ENCODE data around the gene PXMP4.

The PXMP4 gene

DNA sequence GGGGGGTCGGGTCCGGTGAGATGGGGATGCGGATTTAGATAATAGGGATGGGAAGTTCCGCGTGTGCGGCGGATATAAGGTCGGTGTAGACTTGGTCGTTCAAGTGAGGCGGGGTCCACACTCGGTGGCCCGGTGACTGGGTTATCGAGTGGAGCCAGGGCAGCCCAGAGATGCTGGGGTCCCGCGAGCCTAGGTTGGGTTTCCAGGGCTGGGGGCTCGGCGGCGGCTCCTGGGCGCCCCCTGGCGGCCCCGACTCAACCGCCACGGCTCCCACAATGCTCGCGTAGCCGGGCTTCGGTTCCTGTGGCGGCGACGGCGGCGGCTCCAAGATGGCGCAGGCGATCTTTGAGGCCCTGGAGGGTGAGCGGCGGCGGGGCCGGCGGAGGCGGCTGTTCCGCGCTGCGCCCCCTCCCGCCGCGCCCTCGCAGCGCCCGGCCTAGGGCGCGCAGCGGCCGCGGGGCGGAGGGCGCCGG, 11.6 kb upstream of the PXMP4 start, which contains the start of gene ZNF341:
Gene ZNF341 (plus strand): TSS at position 304 of the 473 bp plus-strand sequence. CDS start 26 bp downstream, at position 330.
- DNase-seq (ENCODE audit: low spot score): no peak

GRCh38 chr20:33730946-33731692, 11.0 kb upstream of the PXMP4 start:
- no peak for DNase-seq (ENCODE audit: low spot score)

DNA sequence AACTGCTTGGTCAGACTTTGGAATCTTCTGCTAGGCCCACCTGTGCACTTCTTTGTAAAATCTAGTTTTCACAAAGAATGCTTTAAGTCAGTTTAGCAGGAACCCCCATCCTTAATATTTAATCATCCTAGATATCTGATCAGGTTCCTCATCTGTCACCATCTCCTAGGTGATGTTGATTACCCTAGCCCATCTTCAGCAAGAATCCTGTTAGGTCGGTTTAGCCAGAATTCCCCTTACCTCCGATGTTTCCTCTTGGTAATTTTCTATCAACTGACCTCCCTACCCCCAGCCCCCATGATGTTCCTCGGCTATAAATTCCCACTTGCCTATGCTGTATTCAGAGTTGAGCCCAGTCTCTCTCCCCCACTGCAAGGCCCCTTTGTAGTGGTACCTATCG, 9.0 kb upstream of the PXMP4 start:
- no peak for DNase-seq (ENCODE audit: low spot score)

DNA sequence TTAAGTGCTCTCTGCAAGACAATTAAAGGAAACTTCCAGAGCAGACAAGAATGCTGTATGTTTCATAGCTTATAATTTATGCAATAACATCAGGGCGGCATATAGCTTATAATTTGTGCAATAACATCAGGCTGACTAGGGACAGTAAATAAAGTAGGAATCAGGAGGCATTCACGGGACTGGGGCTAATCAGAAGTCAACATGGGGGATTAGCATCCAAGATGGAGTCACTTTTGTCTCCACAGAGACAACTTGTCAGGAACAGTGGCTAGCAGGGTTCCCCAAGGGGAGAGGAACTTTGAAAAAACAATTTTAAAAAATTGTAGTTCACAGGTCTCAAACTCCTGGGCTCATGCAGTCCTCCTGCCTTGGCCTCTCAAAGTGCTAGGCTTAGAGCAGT, 8.4 kb upstream of the PXMP4 start:
- DNase-seq (ENCODE audit: low spot score): no peak

GRCh38 chr20:33727806-33728205, 7.7 kb upstream of the PXMP4 start:
- DNase-seq (ENCODE audit: low spot score): no peak

- DNase-seq (ENCODE audit: low spot score): no peak
Observed at GRCh38 chr20:33727115-33727479, 7.0 kb upstream of the PXMP4 start.

- DNase-seq (ENCODE audit: low spot score): no peak
Observed at GRCh38 chr20:33725607-33726264, 5.6 kb upstream of the PXMP4 start.

DNA sequence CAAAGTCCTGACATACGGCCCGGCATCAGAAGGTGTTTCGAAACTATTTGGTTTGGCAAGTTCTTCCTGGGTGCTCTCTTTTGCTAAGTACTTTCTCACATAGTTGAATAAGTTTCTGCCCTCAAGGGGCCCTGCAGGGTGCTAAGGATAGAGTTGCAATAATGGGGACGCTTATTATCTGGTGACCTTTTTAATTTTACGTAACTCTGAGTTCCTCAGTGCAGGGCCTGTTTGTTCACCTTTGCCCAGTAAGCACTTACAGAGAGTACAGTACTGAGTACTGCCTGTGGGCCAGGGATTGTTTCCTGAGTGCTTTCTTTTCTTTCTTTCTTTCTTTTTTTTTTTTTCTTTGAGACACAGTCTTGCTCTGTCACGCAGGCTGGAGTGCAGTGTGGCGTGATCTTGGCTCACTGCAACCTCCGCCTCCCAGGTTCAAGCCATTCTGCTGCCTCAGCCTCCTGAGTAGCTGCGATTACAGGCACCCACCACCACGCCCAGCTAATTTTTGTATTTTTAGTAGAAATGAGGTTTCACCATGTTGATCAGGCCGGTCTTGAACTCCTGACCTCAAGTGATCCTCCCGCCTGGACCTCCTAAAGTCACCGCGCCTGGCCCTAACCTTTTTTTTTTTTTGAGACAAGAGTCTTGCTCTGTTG, 4.5 kb upstream of the PXMP4 start:
- no peak for DNase-seq (ENCODE audit: low spot score)

DNA sequence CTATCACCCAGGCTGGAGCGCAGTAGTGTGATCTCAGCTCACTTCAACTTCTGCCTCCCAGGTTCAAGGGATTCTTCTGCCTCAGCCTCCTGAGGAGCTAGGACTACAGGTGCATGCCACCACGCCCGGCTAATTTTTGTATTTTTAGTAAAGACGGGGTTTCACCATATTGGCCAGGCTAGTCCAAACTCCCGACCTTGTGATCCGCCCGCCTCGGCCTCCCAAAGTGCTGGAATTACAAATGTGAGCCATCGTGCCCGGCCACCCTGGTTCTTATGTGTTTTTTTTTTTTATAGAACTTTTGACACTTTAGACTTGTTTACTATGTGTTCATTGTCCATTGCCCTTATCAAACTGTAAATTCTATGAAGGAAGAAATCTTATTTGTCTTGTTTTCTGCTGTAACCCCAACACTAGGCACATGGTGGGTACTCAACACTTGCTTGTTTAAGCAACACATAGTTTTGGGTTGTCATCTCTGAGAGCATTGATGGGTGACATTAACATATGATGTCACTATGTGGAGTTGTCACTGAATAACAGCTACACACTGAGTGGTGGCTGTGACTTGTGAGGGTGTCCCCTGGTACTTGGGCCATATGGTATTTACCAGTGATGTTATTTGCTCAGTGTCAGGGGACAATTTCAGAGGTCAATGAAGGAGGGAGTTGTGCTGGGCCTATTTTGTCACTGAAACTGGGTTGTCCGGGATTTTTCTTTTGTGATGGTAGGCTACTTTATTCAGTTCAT, 1.5 kb upstream of the PXMP4 start:
- DNase-seq (ENCODE audit: low spot score): no peak

- no peak for DNase-seq (ENCODE audit: low spot score)
Observed at GRCh38 chr20:33719277-33719988, 677 bp downstream of the PXMP4 start.

DNA sequence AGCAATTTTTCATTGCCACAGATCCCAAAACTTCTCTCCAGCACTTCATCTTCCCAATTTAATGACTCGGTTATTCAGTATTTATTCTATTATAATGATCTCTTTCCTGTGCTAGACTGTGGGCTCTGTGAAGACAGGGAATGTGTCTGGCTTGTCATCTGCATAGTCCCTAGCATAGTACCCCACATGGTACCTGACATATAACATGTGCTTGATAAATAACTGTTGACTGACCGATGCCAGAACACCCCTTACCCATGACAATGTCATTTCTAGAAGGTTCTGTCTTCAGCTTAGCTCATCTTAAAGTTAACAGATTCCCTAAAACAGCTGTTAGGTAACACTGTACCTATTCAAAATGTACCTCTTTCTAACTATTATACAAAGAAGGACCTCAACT, 3.6 kb downstream of the PXMP4 start:
- no peak for DNase-seq (ENCODE audit: low spot score)

DNA sequence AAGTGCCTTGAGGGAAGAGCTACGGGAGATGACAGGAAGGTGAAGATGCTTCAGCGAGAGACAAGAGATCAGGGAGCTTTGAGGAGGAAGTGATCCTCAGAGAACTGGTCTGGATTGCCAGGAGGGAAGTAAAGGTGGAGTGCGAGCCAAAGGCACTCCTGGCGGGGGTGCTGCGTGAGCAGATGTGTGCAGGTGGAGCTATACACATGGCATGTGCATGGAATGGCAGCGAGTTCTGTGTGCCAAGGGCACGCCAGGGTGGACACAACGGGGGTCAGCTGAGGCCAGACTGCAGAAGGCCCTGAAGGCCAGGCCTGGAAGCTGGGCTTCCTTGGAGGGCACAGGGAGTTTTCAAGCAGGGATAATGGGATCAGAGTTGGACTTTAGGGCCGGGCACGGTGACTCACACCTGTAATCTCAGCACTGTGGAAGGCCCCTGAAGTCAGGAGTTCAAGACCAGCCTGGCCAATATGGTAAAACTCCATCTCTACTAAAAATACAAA, 6.2 kb downstream of the PXMP4 start:
- no peak for DNase-seq (ENCODE audit: low spot score)

- no peak for DNase-seq (ENCODE audit: low spot score)
Observed at GRCh38 chr20:33711446-33711738, 8.7 kb downstream of the PXMP4 start.

GRCh38 chr20:33710681-33711445, 9.2 kb downstream of the PXMP4 start:
- DNase-seq (ENCODE audit: low spot score): no peak

DNA sequence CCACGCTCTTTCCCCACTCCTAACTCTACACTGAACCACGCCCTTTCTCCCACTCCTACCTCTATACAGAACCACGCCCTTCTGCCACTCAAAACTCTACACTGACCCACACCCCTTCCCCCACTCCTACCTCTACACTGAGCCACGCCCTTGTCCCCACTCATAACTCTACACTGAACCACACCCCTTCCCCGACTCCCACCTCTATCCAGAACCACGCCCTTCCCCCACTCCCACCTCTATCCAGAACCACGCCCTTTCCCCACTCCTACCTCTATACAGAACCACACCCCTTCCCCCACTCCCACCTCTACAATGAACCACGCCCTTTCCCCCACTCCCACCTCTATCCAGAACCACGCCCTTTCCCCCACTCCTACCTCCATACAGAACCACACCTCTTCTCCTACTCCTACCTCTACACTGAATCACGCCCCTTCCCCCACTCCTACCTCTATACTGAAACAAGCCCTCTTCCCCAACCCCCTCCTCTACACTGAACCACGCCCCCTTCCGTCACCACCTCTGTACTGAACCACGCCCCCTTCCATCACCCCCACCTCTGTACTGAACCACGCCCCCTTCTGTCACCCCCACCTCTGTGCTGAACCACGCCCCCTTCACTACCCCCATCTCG, 10.1 kb downstream of the PXMP4 start:
- DNase-seq (ENCODE audit: low spot score): no peak

DNA sequence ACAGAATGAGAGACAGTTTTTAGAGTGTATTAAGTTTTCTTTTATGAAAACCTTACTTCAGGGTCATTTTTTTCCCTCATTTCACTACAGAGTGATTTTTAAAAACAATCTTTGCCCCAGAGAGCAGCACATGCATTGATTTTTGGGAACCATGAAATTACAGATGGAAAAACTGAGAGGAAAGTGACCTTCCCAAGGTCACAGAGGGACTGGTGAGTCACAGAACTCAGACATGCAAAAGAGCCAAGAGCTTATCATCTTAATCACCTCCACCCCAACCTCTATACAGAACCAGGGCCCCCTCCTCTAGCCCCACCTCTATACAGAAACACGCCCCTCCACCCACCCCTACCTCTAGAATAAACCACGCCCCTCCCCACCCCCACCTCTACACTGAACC, 10.7 kb downstream of the PXMP4 start:
- DNase-seq (ENCODE audit: low spot score): no peak

GRCh38 chr20:33707668-33708067, 12.4 kb downstream of the PXMP4 start:
- no peak for DNase-seq (ENCODE audit: low spot score)

- DNase-seq (ENCODE audit: low spot score): no peak
Observed at GRCh38 chr20:33704197-33704924, 15.7 kb downstream of the PXMP4 start.

- DNase-seq (ENCODE audit: low spot score): no peak
Observed at GRCh38 chr20:33703498-33704137, 16.5 kb downstream of the PXMP4 start.

Data from iPS-NIHi11 (cell line).